Measurements from ENCODE around the gene SLC25A53. TPM values are rescaled to one million over a fixed set of nuclear protein-coding genes. Genes with fewer than 3 reads are reported as not detected.

SLC25A53 gene
- total and polyA plus RNA-seq, 2 experiments from 2014 or later = 2.2 to 3.7 TPM

- no peak overlapping the region for H3K4me2 ChIP-seq
- no peak overlapping the region for H2AFZ ChIP-seq
- no peak overlapping the region for H3K4me3 ChIP-seq
- H3K36me3 Mint-ChIP-seq (ENCODE audit: low read depth) = peaks cover 14% of the 10 kb centered on the region; the same call in 1 of the 3 replicates
- TF ChIP-seq ZNF114 (CRISPR knock-in tag; IDR thresholded peaks at IDR 0.05) (no peak), NANOG (IDR thresholded peaks at IDR 0.05; ENCODE audit: borderline replicate concordance) (no peak), JUNB (IDR thresholded peaks at IDR 0.05; ENCODE audit: unreplicated experiment) (no peak), STAT1 (IDR thresholded peaks at IDR 0.05; ENCODE audit: unreplicated experiment) (no peak), CTCF (conservative IDR thresholded peaks at IDR 0.05; ENCODE audit: low read depth in 2 of 2) (no peak), ZNF462 (CRISPR knock-in tag; IDR thresholded peaks at IDR 0.05) (no peak), REST (IDR thresholded peaks at IDR 0.05; ENCODE audit: unreplicated experiment) (no peak)
- no peak overlapping the region for H3K27ac ChIP-seq (ENCODE audit: low read depth)
- H3K36me3 ChIP-seq (ENCODE audit: insufficient read depth) = no peaks in the 10 kb centered on the region
- H3K4me3 Mint-ChIP-seq = no peak overlapping the region
- no peaks in the 10 kb centered on the region for H3K27me3 Mint-ChIP-seq (ENCODE audit: insufficient read depth, low read depth, poor library complexity)
- no peaks in the 10 kb centered on the region for H3K27me3 ChIP-seq (ENCODE audit: insufficient read depth)
- H3K4me1 ChIP-seq (ENCODE audit: insufficient read depth) = no peaks in the 10 kb centered on the region
- H3K27ac Mint-ChIP-seq = no peak overlapping the region
- no peaks in the 10 kb centered on the region for H3F3A ChIP-seq (replicated peaks; ENCODE audit: low read depth)
- H4K20me1 ChIP-seq (replicated peaks; ENCODE audit: insufficient read depth) = no peaks in the 10 kb centered on the region; the same call in 1 of the 2 replicates
- no peaks in the 10 kb centered on the region for H3K4me1 Mint-ChIP-seq
- DNase-seq (ENCODE audit: low spot score) (no peak), ATAC-seq (no peak)
- peaks cover 16% of the 10 kb centered on the region for H3K79me2 ChIP-seq (replicated peaks; ENCODE audit: insufficient read depth)
- no peaks in the 10 kb centered on the region for H3K9me2 ChIP-seq (ENCODE audit: insufficient read depth)
- no peaks in the 10 kb centered on the region for H3K9me3 Mint-ChIP-seq
Observed at GRCh38 chrX:104173841-104174240, 17.0 kb upstream of the SLC25A53 start.
